Panc1 (cell line): ENCODE results near the gene DELE1. TPM values are rescaled to one million over a fixed set of nuclear protein-coding genes. Genes with fewer than 3 reads are reported as not detected.

Experiments
- ATAC-seq: fragments of 200-7000 bp; cut with Tn5 transposase; 2 replicates; pipeline ENCODE4 v1.9.1; 2020; ENCODE audit warnings: mild to moderate bottlenecking, moderate library complexity
- BruUV-seq: library from RNA; stranded (reverse); fragments of 400-500 nt; replicated peaks from 2 replicates; lab custom pipeline; 2021; lab: Mats Ljungman, UMichigan
- CTCF ChIA-PET: fragments of 300-600 bp; sonication (Branson Sonifier 250); formaldehyde crosslinking; loops from one replicate; lab custom pipeline; 2022; ENCODE audit warnings: antibody characterized with exemption; lab: Charles Lee
- POLR2A ChIA-PET: fragments of 300-600 bp; sonication (Branson Sonifier 250); formaldehyde crosslinking; loops from one replicate; lab custom pipeline; 2022; ENCODE audit warnings: antibody characterized with exemption; lab: Charles Lee
- DNase-seq: peaks from one replicate; pipeline ENCODE4 v3.0.0-alpha.2; 2010; ENCODE audit warnings: low read depth, low spot score
- H3K27ac ChIP-seq: 2 replicates; pipeline ENCODE4 v1.5.1; 2011; ENCODE audit warnings: mild to moderate bottlenecking, low read length, inconsistent platforms
- H3K27me3 ChIP-seq: fragments of 200-500 bp; sonication (Bioruptor generic); 2 replicates; pipeline ENCODE4 v1.6.0; 2014; ENCODE audit warnings: low read length, inconsistent platforms; ENCODE audit not compliant: control insufficient read depth, insufficient read depth
- H3K36me3 ChIP-seq: fragments of 200-500 bp; sonication (Bioruptor generic); 2 replicates; pipeline ENCODE4 v1.5.1; 2014; ENCODE audit warnings: inconsistent platforms, mild to moderate bottlenecking, low read length, moderate library complexity; ENCODE audit not compliant: control insufficient read depth, insufficient read depth
- H3K4me1 ChIP-seq: 2 replicates; pipeline ENCODE4 v1.5.1; 2011; ENCODE audit warnings: inconsistent platforms, mild to moderate bottlenecking, low read length, moderate library complexity; ENCODE audit not compliant: control insufficient read depth, insufficient read depth
- H3K4me3 ChIP-seq, 2 experiments: 2 replicates each; pipeline ENCODE4 v1.5.1; 2011 to 2012; ENCODE audit warnings: low read depth in 2 of 2, low read length in 2 of 2, mild to moderate bottlenecking in 2 of 2, inconsistent platforms in 1 of 2, moderate library complexity in 1 of 2
- H3K9me3 ChIP-seq: fragments of 200-500 bp; sonication (Bioruptor generic); 2 replicates; pipeline ENCODE4 v1.5.1; 2014; ENCODE audit warnings: low read depth, mild to moderate bottlenecking, inconsistent platforms, low read length, moderate library complexity; ENCODE audit not compliant: control insufficient read depth, insufficient read depth
- CTCF ChIP-seq: fragments of 450-650 bp; IDR thresholded peaks from 2 replicates; pipeline ENCODE4 v1.5.1; 2017; ENCODE audit warnings: mild to moderate bottlenecking
- POLR2AphosphoS5 ChIP-seq: IDR thresholded peaks from 2 replicates; pipeline ENCODE4 v1.6.1; 2012; ENCODE audit warnings: mild to moderate bottlenecking, low read depth, low read length, moderate library complexity
- REST ChIP-seq, 2 experiments: IDR thresholded peaks; 2 replicates each; pipeline ENCODE4 v1.6.1; 2011 to 2012; ENCODE audit warnings: low read depth in 2 of 2, control low read depth in 1 of 2, low read length in 1 of 2, mild to moderate bottlenecking in 1 of 2, moderate library complexity in 1 of 2; ENCODE audit not compliant: insufficient read depth in 1 of 2
- SIN3A ChIP-seq: IDR thresholded peaks from 2 replicates; pipeline ENCODE4 v1.6.1; 2012; ENCODE audit warnings: low read depth, mild to moderate bottlenecking, low read length, moderate library complexity, borderline replicate concordance; ENCODE audit not compliant: insufficient read depth
- TCF7L2 ChIP-seq: IDR thresholded peaks from 2 replicates; pipeline ENCODE4 v1.6.1; 2011; ENCODE audit warnings: mild to moderate bottlenecking, low read depth, low read length, inconsistent platforms
- in situ Hi-C: cut with HindIII; loops from 2 replicates; pipeline ENCODE4 v1.10.0; 2016; ENCODE audit warnings: low sequenced_read_pairs, low pct_unique_long_range_greater_than_20kb
- intact Hi-C: fragments of 100-400 bp; cut with micrococcal nuclease; formaldehyde crosslinking; loops from one replicate; pipeline ENCODE4 v1.10.0; 2022; ENCODE audit not compliant: unreplicated experiment
- total RNA-seq: library from RNA; stranded (reverse); gene quantifications from one replicate; pipeline ENCODE4 v1.2.1, GENCODE V29; 2021; ENCODE audit not compliant: unreplicated experiment

Gene DELE1
- total RNA-seq, 1 experiment from 2014 or later = 78.4 TPM

GRCh38 chr5:141926434-141926833 lies 2.8 kb downstream of the DELE1 start:
- Histone ChIP-seq H3K4me1 (peaks cover 3% of the 10 kb centered on the region; the same call in 1 of the 2 replicates), H3K9me3 (no peaks in the 10 kb centered on the region), H3K27me3 (no peaks in the 10 kb centered on the region), H3K4me3 (no peak overlapping the region), H3K27ac (no peak overlapping the region), H3K36me3 (peaks cover 11% of the 10 kb centered on the region)
- CTCF ChIA-PET = no interaction called here
- ATAC-seq (no peak), DNase-seq (no peak)
- intact Hi-C loops = no loop called here
- TF ChIP-seq SIN3A (no peak), REST (IDR thresholded peaks at IDR 0.05; ENCODE audit: insufficient read depth in 1 of 2, low read depth in 2 of 2, low read length in 1 of 2) (no peak), TCF7L2 (no peak), CTCF (no peak), POLR2AphosphoS5 (no peak)
- in situ Hi-C loops = no loop called here
- TSS peak; percentile 32 for BruUV-seq
- POLR2A ChIA-PET = no interaction called here

GRCh38 chr5:141928051-141928450 lies 4.4 kb downstream of the DELE1 start:
- no TSS peak for BruUV-seq
- in situ Hi-C loops (no loop called here), intact Hi-C loops (no loop called here)
- H3K9me3 ChIP-seq = no peaks in the 10 kb centered on the region
- no peaks in the 10 kb centered on the region for H3K4me1 ChIP-seq
- DNase-seq (no peak), ATAC-seq (no peak)
- TF ChIP-seq REST (IDR thresholded peaks at IDR 0.05; ENCODE audit: insufficient read depth in 1 of 2, low read depth in 2 of 2, low read length in 1 of 2) = no peak
- TF ChIP-seq CTCF = no peak
- no peak for TF ChIP-seq TCF7L2
- TF ChIP-seq SIN3A = no peak
- TF ChIP-seq POLR2AphosphoS5 = no peak
- no peaks in the 10 kb centered on the region for H3K27me3 ChIP-seq
- peaks cover 16% of the 10 kb centered on the region for H3K36me3 ChIP-seq
- H3K27ac ChIP-seq = no peak overlapping the region
- ChIA-PET CTCF (no interaction called here), POLR2A (no interaction called here)
- H3K4me3 ChIP-seq = no peak overlapping the region
